GM18507 (cell line): Measurements from ENCODE around the gene SYT13.

ENCODE experiments used
- DNase-seq: peaks from one replicate; pipeline ENCODE4 v3.0.0; 2011; ENCODE audit warnings: low read depth; ENCODE audit not compliant: insufficient read length; ENCODE audit errors: extremely low spot score
- FAIRE-seq: peaks from 2 replicates; lab custom pipeline; 2011; peaks lifted over from hg19 to GRCh38; lab: Jason Lieb, UNC

SYT13 gene

DNA sequence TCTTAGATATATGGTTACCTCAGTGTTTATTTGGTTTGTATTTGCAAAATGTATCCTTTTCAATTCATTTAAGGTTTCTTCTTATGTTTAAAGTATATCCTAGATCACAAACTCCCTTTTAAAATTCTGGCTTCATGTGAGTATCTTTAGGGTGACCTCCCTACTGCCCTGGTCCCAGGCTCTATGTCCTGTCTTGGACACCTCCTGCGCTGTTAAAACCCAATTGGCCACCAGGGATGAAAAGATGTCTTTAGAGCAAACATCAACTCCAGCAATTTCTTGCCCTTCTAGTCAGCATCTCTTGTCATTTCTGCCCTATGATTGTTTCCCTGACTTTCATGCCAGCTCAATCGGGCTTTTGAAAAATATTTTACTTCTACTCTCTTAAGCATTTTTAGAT is 28.8 kb upstream of the SYT13 start:
- no peak for FAIRE-seq
- no peak for DNase-seq

GRCh38 chr11:45313171-45313865 is 27.2 kb upstream of the SYT13 start:
- FAIRE-seq, result no peak
- DNase-seq, result no peak

DNA sequence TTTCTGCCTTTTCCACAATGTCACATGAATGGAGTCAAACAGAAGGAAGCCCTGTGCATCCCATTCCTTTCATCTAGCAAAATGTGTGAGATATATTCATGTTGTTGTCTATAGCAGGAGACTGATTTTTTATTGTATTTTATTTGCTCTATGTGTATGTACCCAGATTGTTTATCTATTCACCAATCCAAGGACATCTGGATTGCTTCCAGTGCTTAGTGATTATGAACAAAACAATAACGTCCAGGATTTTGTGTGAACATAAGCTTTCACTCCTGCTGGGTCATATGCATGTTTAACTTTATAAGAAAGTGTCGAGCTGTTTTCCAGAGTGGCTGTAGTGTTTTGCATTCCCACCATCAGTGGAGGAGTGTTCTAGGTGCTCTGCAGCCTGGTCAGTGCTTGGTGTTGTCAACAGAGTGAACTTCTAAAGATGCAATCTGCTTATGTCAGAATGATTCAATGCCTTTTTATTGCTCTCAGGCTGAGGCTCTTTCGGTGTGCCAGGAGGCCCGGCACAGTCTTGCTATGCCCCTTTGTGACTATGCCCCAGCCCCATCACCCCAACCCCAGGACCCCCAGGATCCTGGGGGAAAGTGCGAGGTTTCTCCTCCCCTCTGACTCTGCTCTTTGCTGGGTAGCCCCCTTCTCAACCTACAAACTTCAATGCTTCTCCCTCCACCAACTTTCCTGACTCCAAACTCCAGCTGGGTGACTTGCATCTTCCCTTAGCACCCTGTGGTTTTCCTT is 19.9 kb upstream of the SYT13 start:
- DNase-seq (no peak), FAIRE-seq (no peak)

- no peak for FAIRE-seq
- DNase-seq, result no peak
Measured at GRCh38 chr11:45304992-45305335, 18.8 kb upstream of the SYT13 start.

GRCh38 chr11:45304111-45304991 is 18.2 kb upstream of the SYT13 start:
- no peak for FAIRE-seq

GRCh38 chr11:45303316-45303715 is 17.2 kb upstream of the SYT13 start:
- no peak for FAIRE-seq
- no peak for DNase-seq

More at GRCh38 chr11:45304111-45304991, 18.2 kb upstream of the SYT13 start:
- DNase-seq, result no peak

GRCh38 chr11:45301537-45302246 is 15.6 kb upstream of the SYT13 start:
- FAIRE-seq, result no peak
- no peak for DNase-seq

- FAIRE-seq, result no peak
- no peak for DNase-seq
Measured at GRCh38 chr11:45300715-45301114, 14.6 kb upstream of the SYT13 start.

GRCh38 chr11:45298718-45299117 is 12.6 kb upstream of the SYT13 start:
- DNase-seq (no peak), FAIRE-seq (no peak)

DNA sequence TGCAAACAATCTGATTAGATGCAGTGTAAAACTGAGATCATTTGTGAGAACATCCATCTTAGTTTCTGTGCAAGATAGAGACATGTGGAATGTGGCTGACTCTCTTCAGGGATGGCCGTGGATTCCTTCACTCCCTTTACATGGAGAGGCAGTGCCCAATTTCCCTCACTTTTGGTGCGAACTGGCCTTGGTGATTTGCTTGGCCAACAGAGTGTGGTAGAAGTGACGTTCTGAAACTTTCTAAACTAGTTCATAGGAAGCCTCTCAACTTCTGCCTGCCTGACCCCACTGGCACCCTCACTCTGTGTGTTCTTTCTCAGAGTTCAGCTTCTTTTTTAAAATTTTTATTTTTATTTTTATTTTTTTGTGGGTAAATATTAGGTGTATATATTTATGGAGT is 9.9 kb upstream of the SYT13 start:
- FAIRE-seq, result peak; percentile 15
- DNase-seq, result no peak

GRCh38 chr11:45294499-45294898 is 8.4 kb upstream of the SYT13 start:
- DNase-seq (no peak), FAIRE-seq (no peak)

- peak; percentile 59 for FAIRE-seq
- peak; percentile 32 for DNase-seq
Measured at GRCh38 chr11:45293566-45294192, 7.5 kb upstream of the SYT13 start.

GRCh38 chr11:45290586-45290985 is 4.4 kb upstream of the SYT13 start:
- no peak for FAIRE-seq
- DNase-seq, result no peak

- DNase-seq (no peak), FAIRE-seq (no peak)
Measured at GRCh38 chr11:45289369-45289768, 3.2 kb upstream of the SYT13 start.

GRCh38 chr11:45288339-45288738 is 2.2 kb upstream of the SYT13 start:
- DNase-seq (no peak), FAIRE-seq (no peak)

DNA sequence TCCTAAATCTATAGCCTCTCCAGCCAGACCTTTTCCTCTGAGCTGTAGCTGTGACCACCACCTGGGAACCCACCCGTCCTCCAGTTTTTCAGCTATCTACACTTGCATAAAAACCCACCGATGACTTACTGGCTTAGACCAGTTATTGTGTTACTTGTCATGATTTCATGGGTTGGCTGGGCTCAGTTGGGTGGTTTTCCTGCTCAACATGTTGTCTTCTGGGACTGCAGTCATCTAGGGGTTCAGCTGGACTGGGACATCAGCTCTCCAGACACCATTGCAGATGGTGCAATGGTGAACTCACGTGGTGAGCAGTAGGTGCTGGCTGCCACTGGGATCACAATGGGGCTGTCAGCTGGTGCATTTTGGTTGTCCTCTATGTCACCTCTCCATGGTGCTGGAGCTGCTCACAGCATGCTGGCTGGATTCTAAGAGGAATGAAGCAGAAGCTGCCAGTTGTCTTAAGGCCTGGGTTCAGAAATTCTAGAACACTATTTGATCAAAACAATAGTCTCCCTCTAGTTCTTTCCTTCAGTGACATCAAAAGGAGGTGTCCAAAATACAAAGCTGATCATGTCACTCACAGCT is 1.3 kb upstream of the SYT13 start:
- no peak for FAIRE-seq
- DNase-seq, result no peak

- FAIRE-seq, result no peak
Measured at GRCh38 chr11:45285250-45285828, 802 bp downstream of the SYT13 start.

DNA sequence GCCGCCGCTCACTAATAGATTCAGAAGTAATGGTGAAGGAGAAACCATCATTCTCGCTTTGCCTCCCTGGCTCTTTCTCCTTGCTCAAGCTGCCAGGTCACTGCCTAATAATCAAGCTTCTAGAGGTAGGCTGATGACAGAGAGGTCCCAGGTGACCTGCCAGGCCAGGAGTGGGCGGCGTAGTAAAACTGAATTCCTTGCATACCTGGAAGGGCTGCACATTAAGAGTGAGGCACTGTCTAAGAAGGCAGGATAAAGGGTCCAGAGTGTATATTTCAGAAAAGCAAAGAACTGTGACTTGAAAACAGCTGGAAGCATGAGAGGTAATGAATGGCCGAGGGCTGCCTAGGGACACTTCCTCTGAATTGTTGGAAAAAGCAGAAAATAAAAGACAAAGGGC is 4.1 kb downstream of the SYT13 start:
- FAIRE-seq (no peak), DNase-seq (no peak)

More at GRCh38 chr11:45285250-45285828, 802 bp downstream of the SYT13 start:
- no peak for DNase-seq

DNA sequence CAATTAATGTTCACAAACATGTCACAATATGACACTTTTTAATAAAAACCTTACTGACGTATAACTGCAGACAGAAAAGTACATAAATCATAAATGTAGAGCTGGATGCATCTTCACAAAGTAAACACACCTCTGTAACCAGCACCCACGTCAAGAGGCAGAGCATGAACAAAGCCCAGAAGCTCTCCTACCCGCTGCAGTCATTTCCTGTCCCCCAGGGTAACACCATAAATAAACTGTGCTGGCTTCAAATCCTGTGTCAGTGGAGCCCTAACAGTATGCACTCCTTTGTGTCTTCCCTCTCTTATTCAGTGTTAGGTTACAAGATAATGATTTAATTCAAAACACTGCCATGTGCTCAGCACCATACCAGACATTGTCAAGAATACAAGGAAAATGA is 5.7 kb downstream of the SYT13 start:
- no peak for DNase-seq
- FAIRE-seq, result no peak
